ENCODE measurements around the gene MSANTD7.
A peak's percentile ranks its signal among the peaks of the same experiment; 100 is the strongest.
"Not testable (repeated sequence)": the region's sequence is repeated elsewhere in the genome, so short reads cannot be mapped to it uniquely, and the experiment has no call there.

The MSANTD7 gene

GRCh38 chr10:14837757-14838581 is at the start of gene MSANTD7, which contains the start of the genes CDNF and HSPA14:
Gene MSANTD7, plus strand, starts transcription at chr10:14838306. Its CDS starts 3,979 bp downstream, at chr10:14842285.
Gene CDNF, minus strand, starts transcription at chr10:14838037. Its CDS starts 91 bp downstream, at chr10:14837946.
Gene HSPA14, plus strand, starts transcription at chr10:14838306. Its CDS starts 97 bp downstream, at chr10:14838403.
- H3K36me3 Mint-ChIP-seq = peaks cover 11% of the 10 kb centered on the region
- H3K4me3 Mint-ChIP-seq = peak within 1 kb of the TSS; percentile 93
- no peaks in the 10 kb centered on the region for H3K9me3 Mint-ChIP-seq
- peak within 1 kb of the TSS; percentile 95 for H3K27ac Mint-ChIP-seq
- no peaks in the 10 kb centered on the region for H3K27me3 Mint-ChIP-seq
- H3K4me1 Mint-ChIP-seq = peaks cover 25% of the 10 kb centered on the region

GRCh38 chr10:14798636-14799035 is 39.5 kb upstream of the MSANTD7 start:
- Mint-ChIP-seq H3K36me3 (no peaks in the 10 kb centered on the region), H3K9me3 (no peaks in the 10 kb centered on the region), H3K27me3 (no peaks in the 10 kb centered on the region), H3K4me3 (no peak overlapping the region), H3K4me1 (no peaks in the 10 kb centered on the region), H3K27ac (no peak overlapping the region)

GRCh38 chr10:14800397-14800796 is 37.7 kb upstream of the MSANTD7 start:
- Mint-ChIP-seq H3K4me1 (no peaks in the 10 kb centered on the region), H3K27me3 (no peaks in the 10 kb centered on the region), H3K27ac (no peak overlapping the region), H3K9me3 (no peaks in the 10 kb centered on the region), H3K36me3 (no peaks in the 10 kb centered on the region), H3K4me3 (no peak overlapping the region)

GRCh38 chr10:14801723-14802122 is 36.4 kb upstream of the MSANTD7 start:
- Mint-ChIP-seq H3K4me3 (no peak overlapping the region), H3K36me3 (no peaks in the 10 kb centered on the region)

GRCh38 chr10:14803827-14804226 is 34.3 kb upstream of the MSANTD7 start:
- Mint-ChIP-seq H3K9me3 (no peaks in the 10 kb centered on the region), H3K27me3 (no peaks in the 10 kb centered on the region), H3K4me3 (no peak overlapping the region), H3K27ac (no peak overlapping the region), H3K36me3 (no peaks in the 10 kb centered on the region), H3K4me1 (peaks cover 3% of the 10 kb centered on the region)

More at GRCh38 chr10:14801723-14802122, 36.4 kb upstream of the MSANTD7 start:
- no peaks in the 10 kb centered on the region for H3K27me3 Mint-ChIP-seq
- H3K27ac Mint-ChIP-seq = no peak overlapping the region
- H3K4me1 Mint-ChIP-seq = no peaks in the 10 kb centered on the region
- H3K9me3 Mint-ChIP-seq = no peaks in the 10 kb centered on the region

GRCh38 chr10:14806318-14806717 is 31.8 kb upstream of the MSANTD7 start:
- Mint-ChIP-seq H3K36me3 (no peaks in the 10 kb centered on the region), H3K4me3 (no peak overlapping the region), H3K27ac (no peak overlapping the region), H3K27me3 (no peaks in the 10 kb centered on the region), H3K4me1 (peaks cover 11% of the 10 kb centered on the region), H3K9me3 (no peaks in the 10 kb centered on the region)

GRCh38 chr10:14810969-14811953 is 26.8 kb upstream of the MSANTD7 start:
- Mint-ChIP-seq H3K4me1 (peaks cover 25% of the 10 kb centered on the region), H3K9me3 (no peaks in the 10 kb centered on the region), H3K27me3 (no peaks in the 10 kb centered on the region), H3K4me3 (no peak overlapping the region), H3K36me3 (no peaks in the 10 kb centered on the region), H3K27ac (peak overlapping the region; percentile 11)

GRCh38 chr10:14812271-14812670 is 25.8 kb upstream of the MSANTD7 start:
- H3K9me3 Mint-ChIP-seq = no peaks in the 10 kb centered on the region
- H3K36me3 Mint-ChIP-seq = no peaks in the 10 kb centered on the region
- no peak overlapping the region for H3K4me3 Mint-ChIP-seq
- peaks cover 25% of the 10 kb centered on the region for H3K4me1 Mint-ChIP-seq
- H3K27ac Mint-ChIP-seq = no peak overlapping the region
- no peaks in the 10 kb centered on the region for H3K27me3 Mint-ChIP-seq

GRCh38 chr10:14815681-14816080 is 22.4 kb upstream of the MSANTD7 start:
- H3K27me3 Mint-ChIP-seq = no peaks in the 10 kb centered on the region
- H3K36me3 Mint-ChIP-seq = no peaks in the 10 kb centered on the region
- peaks cover 22% of the 10 kb centered on the region for H3K4me1 Mint-ChIP-seq
- H3K27ac Mint-ChIP-seq = no peak overlapping the region
- no peak overlapping the region for H3K4me3 Mint-ChIP-seq
- no peaks in the 10 kb centered on the region for H3K9me3 Mint-ChIP-seq

GRCh38 chr10:14816717-14817116 is 21.4 kb upstream of the MSANTD7 start:
- Mint-ChIP-seq H3K4me1 (peaks cover 15% of the 10 kb centered on the region), H3K27ac (peak overlapping the region; percentile 23)
- not testable (repeated sequence) for H3K9me3 Mint-ChIP-seq, H3K27me3 Mint-ChIP-seq, H3K36me3 Mint-ChIP-seq, H3K4me3 Mint-ChIP-seq

GRCh38 chr10:14820010-14820774 is 17.9 kb upstream of the MSANTD7 start:
- Mint-ChIP-seq H3K9me3 (no peaks in the 10 kb centered on the region), H3K27me3 (no peaks in the 10 kb centered on the region), H3K36me3 (peaks cover 1% of the 10 kb centered on the region), H3K4me3 (no peak overlapping the region), H3K4me1 (peaks cover 11% of the 10 kb centered on the region), H3K27ac (no peak overlapping the region)

- Mint-ChIP-seq H3K27ac (no peak overlapping the region), H3K4me3 (no peak overlapping the region), H3K9me3 (no peaks in the 10 kb centered on the region), H3K36me3 (peaks cover 1% of the 10 kb centered on the region), H3K27me3 (no peaks in the 10 kb centered on the region), H3K4me1 (peaks cover 11% of the 10 kb centered on the region)
Measured at GRCh38 chr10:14820775-14821154, 17.3 kb upstream of the MSANTD7 start.

- Mint-ChIP-seq H3K27me3 (no peaks in the 10 kb centered on the region), H3K4me1 (peaks cover 11% of the 10 kb centered on the region), H3K4me3 (no peak overlapping the region), H3K27ac (no peak overlapping the region), H3K9me3 (no peaks in the 10 kb centered on the region), H3K36me3 (peaks cover 1% of the 10 kb centered on the region)
Measured at GRCh38 chr10:14821635-14822375, 16.3 kb upstream of the MSANTD7 start.

- peaks cover 1% of the 10 kb centered on the region for H3K36me3 Mint-ChIP-seq
- no peaks in the 10 kb centered on the region for H3K27me3 Mint-ChIP-seq
- no peak overlapping the region for H3K4me3 Mint-ChIP-seq
- H3K9me3 Mint-ChIP-seq = no peaks in the 10 kb centered on the region
- H3K27ac Mint-ChIP-seq = no peak overlapping the region
- H3K4me1 Mint-ChIP-seq = peaks cover 11% of the 10 kb centered on the region
Measured at GRCh38 chr10:14822879-14823755, 15.0 kb upstream of the MSANTD7 start.
